ENCODE measurements around the gene OR7G1. TPM values are rescaled to one million over a fixed set of nuclear protein-coding genes. Genes with fewer than 3 reads are reported as not detected.

OR7G1 gene
- total and polyA plus RNA-seq, 2 of the 4 experiments (the other 2 are of a cell fraction): not detected

DNA sequence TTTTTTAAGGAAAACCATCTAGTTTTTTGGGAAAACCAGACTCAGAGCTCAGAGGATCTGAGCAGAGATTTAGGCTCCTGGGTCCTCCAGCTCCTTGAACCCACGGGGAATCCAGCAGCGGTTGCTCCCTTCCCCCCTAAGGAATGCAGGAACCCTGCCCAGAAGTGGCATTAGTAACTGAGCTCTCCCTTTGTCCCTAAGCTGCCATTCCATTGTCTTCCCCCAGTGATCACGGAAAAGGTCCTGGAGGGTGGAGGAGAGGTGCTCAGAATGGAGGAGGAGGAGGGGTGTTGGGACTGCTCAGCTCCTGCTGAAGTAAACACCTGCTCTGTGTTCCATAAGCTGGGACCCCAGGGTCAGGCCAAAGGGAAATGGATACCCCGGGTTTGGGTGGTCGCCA lies 45.5 kb downstream of the OR7G1 start:
- DNase-seq: no peak
- no peak overlapping the region for H2AFZ ChIP-seq (replicated peaks; ENCODE audit: low read length, poor library complexity)
- BruUV-seq (replicated peaks): no TSS peak
- dilution Hi-C loops (cut with HindIII; ENCODE audit: low sequenced_read_pairs, unreplicated experiment): no loop called here
- ChIA-PET CTCF (no interaction called here), POLR2A (ENCODE audit: unreplicated experiment) (no interaction called here)
- H3K9ac ChIP-seq (ENCODE audit: low read depth, low read length): no peak overlapping the region
- no peak overlapping the region for H2BK20ac ChIP-seq (ENCODE audit: low read depth, low read length)
- ATAC-seq (ENCODE audit: low read depth): no peak
- no peak overlapping the region for H3K4me2 ChIP-seq (ENCODE audit: low read depth, low read length)
- no peak overlapping the region for H3K23ac ChIP-seq (ENCODE audit: low read depth, low read length)
- in situ Hi-C loops (cut with MboI; ENCODE audit: low sequenced_read_pairs): no loop called here
- no peak overlapping the region for H2AK5ac ChIP-seq (ENCODE audit: low read depth, low read length)
- no peak overlapping the region for H3K4me3 ChIP-seq (ENCODE audit: insufficient read depth, low read depth, low read length)
- no peak overlapping the region for H3K14ac ChIP-seq (replicated peaks; ENCODE audit: low read depth, low read length)
- no peak for TF ChIP-seq RCOR1 (IDR thresholded peaks at IDR 0.05; ENCODE audit: insufficient replicate concordance, low read length)
- TF ChIP-seq, protein P1, sequence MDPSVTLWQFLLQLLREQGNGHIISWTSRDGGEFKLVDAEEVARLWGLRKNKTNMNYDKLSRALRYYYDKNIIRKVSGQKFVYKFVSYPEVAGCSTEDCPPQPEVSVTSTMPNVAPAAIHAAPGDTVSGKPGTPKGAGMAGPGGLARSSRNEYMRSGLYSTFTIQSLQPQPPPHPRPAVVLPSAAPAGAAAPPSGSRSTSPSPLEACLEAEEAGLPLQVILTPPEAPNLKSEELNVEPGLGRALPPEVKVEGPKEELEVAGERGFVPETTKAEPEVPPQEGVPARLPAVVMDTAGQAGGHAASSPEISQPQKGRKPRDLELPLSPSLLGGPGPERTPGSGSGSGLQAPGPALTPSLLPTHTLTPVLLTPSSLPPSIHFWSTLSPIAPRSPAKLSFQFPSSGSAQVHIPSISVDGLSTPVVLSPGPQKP (IDR thresholded peaks at IDR 0.05; ENCODE audit: borderline replicate concordance, low read depth, low read length): no peak
- no peak for TF ChIP-seq BHLHE40 (IDR thresholded peaks at IDR 0.05; ENCODE audit: low read depth, low read length)
- TF ChIP-seq NFE2L2 (IDR thresholded peaks at IDR 0.05; ENCODE audit: low read depth, low read length): no peak
- TF ChIP-seq, protein P2, sequence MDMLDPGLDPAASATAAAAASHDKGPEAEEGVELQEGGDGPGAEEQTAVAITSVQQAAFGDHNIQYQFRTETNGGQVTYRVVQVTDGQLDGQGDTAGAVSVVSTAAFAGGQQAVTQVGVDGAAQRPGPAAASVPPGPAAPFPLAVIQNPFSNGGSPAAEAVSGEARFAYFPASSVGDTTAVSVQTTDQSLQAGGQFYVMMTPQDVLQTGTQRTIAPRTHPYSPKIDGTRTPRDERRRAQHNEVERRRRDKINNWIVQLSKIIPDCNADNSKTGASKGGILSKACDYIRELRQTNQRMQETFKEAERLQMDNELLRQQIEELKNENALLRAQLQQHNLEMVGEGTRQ (IDR thresholded peaks at IDR 0.05; ENCODE audit: low read depth, low read length): no peak
- TF ChIP-seq MXI1 (IDR thresholded peaks at IDR 0.05; ENCODE audit: borderline replicate concordance, low read depth, low read length): no peak
- no peak for TF ChIP-seq SMC3 (IDR thresholded peaks at IDR 0.05; ENCODE audit: low read depth, low read length)
- TF ChIP-seq FOS (IDR thresholded peaks at IDR 0.05; ENCODE audit: low read depth, low read length): no peak
- no peak for TF ChIP-seq CTCF (conservative IDR thresholded peaks at IDR 0.05; ENCODE audit: low read depth, low read length)
- no peak for TF ChIP-seq RFX5 (IDR thresholded peaks at IDR 0.05; ENCODE audit: low read depth, low read length)
- TF ChIP-seq RAD21 (IDR thresholded peaks at IDR 0.05; ENCODE audit: low read length): no peak
- no peak for TF ChIP-seq MAFK (IDR thresholded peaks at IDR 0.05; ENCODE audit: low read depth, low read length)
- no CpG with 5 or more reads among the region's 5 CpGs for WGBS, 2 experiments (ENCODE audit: extremely low coverage in 2 of 2, insufficient read length in 1 of 2)
- no peak overlapping the region for H2BK120ac ChIP-seq (ENCODE audit: low read depth, low read length)
- H2AK9ac ChIP-seq (replicated peaks; ENCODE audit: low read depth, low read length, poor library complexity): no peak overlapping the region
- no peaks in the 10 kb centered on the region for H3K4me1 ChIP-seq (ENCODE audit: control insufficient read depth, insufficient read depth, low read length)
- H4K91ac ChIP-seq (ENCODE audit: insufficient read depth, low read depth, low read length): no peak overlapping the region
- H2BK5ac ChIP-seq (ENCODE audit: low read depth, low read length, poor library complexity, severe bottlenecking): no peak overlapping the region
- H3K56ac ChIP-seq (ENCODE audit: extremely low read depth, insufficient read depth, low read length): no peak overlapping the region
- H3K27ac ChIP-seq (ENCODE audit: insufficient read depth, low read length): no peak overlapping the region
- H4K20me1 ChIP-seq (ENCODE audit: insufficient read depth, low read length): no peaks in the 10 kb centered on the region
- H2BK15ac ChIP-seq (ENCODE audit: low read depth, low read length): no peak overlapping the region
- intact Hi-C loops (cut with micrococcal nuclease): no loop called here
- no peaks in the 10 kb centered on the region for H3K79me1 ChIP-seq (ENCODE audit: low read depth in 1 of 2, low read length in 2 of 2)
- H3K9me1 ChIP-seq (ENCODE audit: insufficient read depth, low read length): no peaks in the 10 kb centered on the region
- no peaks in the 10 kb centered on the region for H3K27me3 ChIP-seq (ENCODE audit: control insufficient read depth, insufficient read depth, low read length)
- H3K9me3 ChIP-seq (ENCODE audit: control insufficient read depth, insufficient read depth, low read length): peaks cover 18% of the 10 kb centered on the region; the same call in 1 of the 2 replicates
- H3K4ac ChIP-seq (ENCODE audit: low read depth, low read length): no peak overlapping the region
- H3K36me3 ChIP-seq (ENCODE audit: control insufficient read depth, insufficient read depth, low read length): no peaks in the 10 kb centered on the region
- no peak overlapping the region for H4K5ac ChIP-seq (ENCODE audit: low read depth, low read length)
- no peak overlapping the region for H3K18ac ChIP-seq (ENCODE audit: low read depth, low read length)
- H4K8ac ChIP-seq (ENCODE audit: low read depth in 2 of 2, low read length in 2 of 2): no peak overlapping the region
